Left forelimb (tissue), 1 donor: ENCODE data around the gene USP50.
"Not testable (repeated sequence)": the region's sequence is repeated elsewhere in the genome, so short reads cannot be mapped to it uniquely, and the experiment has no call there.

Experiments
- DNase-seq: peaks from one replicate; pipeline ENCODE4 v3.0.0-alpha.2; 2018; ENCODE audit warnings: low spot score

USP50 gene

GRCh38 chr15:50503144-50503543 is 43.3 kb downstream of the USP50 start:
- DNase-seq, result no peak

GRCh38 chr15:50501815-50502214 is 44.7 kb downstream of the USP50 start:
- DNase-seq, result no peak

- no peak for DNase-seq
Measured at GRCh38 chr15:50500352-50500751, 46.1 kb downstream of the USP50 start.

- no peak for DNase-seq
Measured at GRCh38 chr15:50496692-50497091, 49.8 kb downstream of the USP50 start.

- DNase-seq, result not testable (repeated sequence)
Measured at GRCh38 chr15:50494547-50494946, 51.9 kb downstream of the USP50 start.

- no peak for DNase-seq
Measured at GRCh38 chr15:50493625-50494024, 52.8 kb downstream of the USP50 start.

GRCh38 chr15:50487287-50487686 is 59.2 kb downstream of the USP50 start:
- DNase-seq, result no peak

GRCh38 chr15:50485389-50485788 is 61.1 kb downstream of the USP50 start:
- no peak for DNase-seq

GRCh38 chr15:50484781-50485180 is 61.7 kb downstream of the USP50 start:
- no peak for DNase-seq

- DNase-seq, result no peak
Measured at GRCh38 chr15:50476143-50476542, 70.3 kb downstream of the USP50 start.

- no peak for DNase-seq
Measured at GRCh38 chr15:50471072-50471471, 75.4 kb downstream of the USP50 start.

GRCh38 chr15:50463423-50464358 is 82.8 kb downstream of the USP50 start:
- no peak for DNase-seq

GRCh38 chr15:50458348-50459112 is 87.9 kb downstream of the USP50 start:
- no peak for DNase-seq

- no peak for DNase-seq
Measured at GRCh38 chr15:50452927-50453326, 93.5 kb downstream of the USP50 start.
